ENCODE measurements around the gene CEP78. TPM values are rescaled to one million over a fixed set of nuclear protein-coding genes. Genes with fewer than 3 reads are reported as not detected.
"Not testable (repeated sequence)": the region's sequence is repeated elsewhere in the genome, so short reads cannot be mapped to it uniquely, and the experiment has no call there.

CEP78 gene
- total RNA-seq, 1 experiment from 2014 or later: 23.8 TPM

- in situ Hi-C loops (cut with HindIII; ENCODE audit: low pct_unique_long_range_greater_than_20kb, low sequenced_read_pairs): no loop called here
- no peak for DNase-seq (ENCODE audit: low read depth, low spot score)
These were observed 33.9 kb downstream of the CEP78 start for GRCh38 chr9:78269784-78270183.

- in situ Hi-C loops (cut with HindIII; ENCODE audit: low pct_unique_long_range_greater_than_20kb, low sequenced_read_pairs): no loop called here
- no peak for DNase-seq (ENCODE audit: low read depth, low spot score)
These were observed 36.4 kb downstream of the CEP78 start for GRCh38 chr9:78272307-78272706.

GRCh38 chr9:78273761-78274160 lies 37.9 kb downstream of the CEP78 start:
- in situ Hi-C loops (cut with HindIII; ENCODE audit: low pct_unique_long_range_greater_than_20kb, low sequenced_read_pairs): no loop called here
- DNase-seq (ENCODE audit: low read depth, low spot score): no peak

- DNase-seq (ENCODE audit: low read depth, low spot score): no peak
These were observed 42.4 kb downstream of the CEP78 start for GRCh38 chr9:78278177-78278777.

GRCh38 chr9:78278801-78279200 lies 42.9 kb downstream of the CEP78 start:
- in situ Hi-C loops (cut with HindIII; ENCODE audit: low pct_unique_long_range_greater_than_20kb, low sequenced_read_pairs): no loop called here
- DNase-seq (ENCODE audit: low read depth, low spot score): no peak

More at GRCh38 chr9:78278177-78278777, 42.4 kb downstream of the CEP78 start:
- in situ Hi-C loops (cut with HindIII; ENCODE audit: low pct_unique_long_range_greater_than_20kb, low sequenced_read_pairs): no loop called here

GRCh38 chr9:78280982-78281668 lies 45.2 kb downstream of the CEP78 start:
- in situ Hi-C loops (cut with HindIII; ENCODE audit: low pct_unique_long_range_greater_than_20kb, low sequenced_read_pairs): no loop called here
- no peak for DNase-seq (ENCODE audit: low read depth, low spot score)

GRCh38 chr9:78284181-78284580 lies 48.3 kb downstream of the CEP78 start:
- DNase-seq (ENCODE audit: low read depth, low spot score); in situ Hi-C loops (cut with HindIII; ENCODE audit: low pct_unique_long_range_greater_than_20kb, low sequenced_read_pairs): not testable (repeated sequence)

GRCh38 chr9:78286125-78286524 lies 50.2 kb downstream of the CEP78 start:
- no peak for DNase-seq (ENCODE audit: low read depth, low spot score)
- in situ Hi-C loops (cut with HindIII; ENCODE audit: low pct_unique_long_range_greater_than_20kb, low sequenced_read_pairs): no loop called here

GRCh38 chr9:78286946-78287388 lies 51.1 kb downstream of the CEP78 start:
- no peak for DNase-seq (ENCODE audit: low read depth, low spot score)
- in situ Hi-C loops (cut with HindIII; ENCODE audit: low pct_unique_long_range_greater_than_20kb, low sequenced_read_pairs): no loop called here

GRCh38 chr9:78288214-78288892 lies 52.5 kb downstream of the CEP78 start:
- DNase-seq (ENCODE audit: low read depth, low spot score): no peak
- in situ Hi-C loops (cut with HindIII; ENCODE audit: low pct_unique_long_range_greater_than_20kb, low sequenced_read_pairs): no loop called here

GRCh38 chr9:78289474-78289873 lies 53.6 kb downstream of the CEP78 start:
- DNase-seq (ENCODE audit: low read depth, low spot score): no peak
- in situ Hi-C loops (cut with HindIII; ENCODE audit: low pct_unique_long_range_greater_than_20kb, low sequenced_read_pairs): no loop called here

GRCh38 chr9:78291240-78291925 lies 55.5 kb downstream of the CEP78 start:
- DNase-seq (ENCODE audit: low read depth, low spot score): no peak
- in situ Hi-C loops (cut with HindIII; ENCODE audit: low pct_unique_long_range_greater_than_20kb, low sequenced_read_pairs): no loop called here

GRCh38 chr9:78292026-78292425 lies 56.2 kb downstream of the CEP78 start:
- DNase-seq (ENCODE audit: low read depth, low spot score): no peak
- in situ Hi-C loops (cut with HindIII; ENCODE audit: low pct_unique_long_range_greater_than_20kb, low sequenced_read_pairs): no loop called here

- no peak for DNase-seq (ENCODE audit: low read depth, low spot score)
- in situ Hi-C loops (cut with HindIII; ENCODE audit: low pct_unique_long_range_greater_than_20kb, low sequenced_read_pairs): no loop called here
These were observed 57.0 kb downstream of the CEP78 start for GRCh38 chr9:78292716-78293497.

GRCh38 chr9:78294290-78295176 lies 58.7 kb downstream of the CEP78 start:
- in situ Hi-C loops (cut with HindIII; ENCODE audit: low pct_unique_long_range_greater_than_20kb, low sequenced_read_pairs): no loop called here
- DNase-seq (ENCODE audit: low read depth, low spot score): no peak

- in situ Hi-C loops (cut with HindIII; ENCODE audit: low pct_unique_long_range_greater_than_20kb, low sequenced_read_pairs): no loop called here
- DNase-seq (ENCODE audit: low read depth, low spot score): no peak
These were observed 59.3 kb downstream of the CEP78 start for GRCh38 chr9:78295177-78295575.

- DNase-seq (ENCODE audit: low read depth, low spot score): no peak
- in situ Hi-C loops (cut with HindIII; ENCODE audit: low pct_unique_long_range_greater_than_20kb, low sequenced_read_pairs): no loop called here
These were observed 59.9 kb downstream of the CEP78 start for GRCh38 chr9:78295731-78296130.

Data from SK-MEL-5 (cell line).